Mesodermal cell (in vitro differentiated cells): ENCODE data around the gene CACHD1.

Experiments
- H3K27ac ChIP-seq: 2 replicates; pipeline ENCODE4 v1.7.0; 2013; ENCODE audit warnings: mild to moderate bottlenecking, low read depth, low read length, moderate library complexity; ENCODE audit not compliant: severe bottlenecking
- H3K36me3 ChIP-seq: 2 replicates; pipeline ENCODE4 v1.7.1; 2013; ENCODE audit warnings: mild to moderate bottlenecking, low read length, moderate library complexity; ENCODE audit not compliant: control insufficient read depth, insufficient read depth
- H3K4me1 ChIP-seq: one replicate; pipeline ENCODE4 v1.7.1; 2013; ENCODE audit warnings: mild to moderate bottlenecking, low read length; ENCODE audit not compliant: insufficient read depth, control insufficient read depth, poor library complexity, severe bottlenecking
- H3K4me3 ChIP-seq: 2 replicates; pipeline ENCODE4 v1.7.0; 2013; ENCODE audit warnings: low read length, control low read depth, mild to moderate bottlenecking; ENCODE audit not compliant: insufficient read depth, poor library complexity, severe bottlenecking; ENCODE audit errors: extremely low read depth
- H3K9me3 ChIP-seq: 2 replicates; pipeline ENCODE4 v1.7.1; 2013; ENCODE audit warnings: mild to moderate bottlenecking, low read length, moderate library complexity; ENCODE audit not compliant: control insufficient read depth
- WGBS, 2 experiments: methylation state at CpG; one replicate each; pipeline ENCODE4 v1.1.5; 2013; ENCODE audit warnings: missing lambda C conversion rate in 2 of 2; ENCODE audit not compliant: insufficient coverage in 2 of 2; 5-methylcytosine and 5-hydroxymethylcytosine counted together

Gene CACHD1

GRCh38 chr1:64440183-64440826 is 29.6 kb upstream of the CACHD1 start:
- no peaks in the 10 kb centered on the region for H3K36me3 ChIP-seq
- H3K9me3 ChIP-seq = no peaks in the 10 kb centered on the region
- no peaks in the 10 kb centered on the region for H3K4me1 ChIP-seq
- H3K27ac ChIP-seq = no peak overlapping the region
- 58 to 93% methylated on average over 2 to 4 of the region's 7 CpGs for WGBS, 2 experiments
- no peak overlapping the region for H3K4me3 ChIP-seq

GRCh38 chr1:64451440-64451839 is 18.5 kb upstream of the CACHD1 start:
- no peak overlapping the region for H3K27ac ChIP-seq
- WGBS, 2 experiments = no CpG with 5 or more reads among the region's 1 CpG
- H3K4me3 ChIP-seq = no peak overlapping the region
- H3K4me1 ChIP-seq = no peaks in the 10 kb centered on the region
- no peaks in the 10 kb centered on the region for H3K36me3 ChIP-seq
- H3K9me3 ChIP-seq = no peaks in the 10 kb centered on the region

DNA sequence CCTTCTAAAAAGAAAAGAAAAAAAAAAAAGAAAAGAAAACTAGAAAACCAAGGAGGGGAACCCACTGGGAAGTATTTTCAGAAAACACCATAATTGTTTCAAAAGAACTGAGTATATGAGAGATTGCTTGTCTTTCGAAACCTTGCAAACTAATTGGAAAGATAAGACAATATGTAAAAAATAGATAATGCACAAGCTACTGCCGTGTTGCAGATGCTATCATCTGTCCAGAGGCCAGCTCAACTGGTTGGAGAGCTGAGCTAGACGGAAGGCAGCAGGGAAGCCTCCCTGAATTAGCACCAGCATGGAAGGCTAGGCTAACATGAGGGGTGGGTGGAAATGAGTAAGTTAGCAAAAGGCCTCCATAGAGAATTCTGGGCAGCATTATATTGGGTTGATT is 16.2 kb upstream of the CACHD1 start:
- whole genome bisulfite sequencing, 2 experiments = 78 to 83% methylated on average over 2 of the region's 3 CpGs
- H3K36me3 ChIP-seq = no peaks in the 10 kb centered on the region
- H3K27ac ChIP-seq = no peak overlapping the region
- H3K4me1 ChIP-seq = no peaks in the 10 kb centered on the region
- no peaks in the 10 kb centered on the region for H3K9me3 ChIP-seq
- H3K4me3 ChIP-seq = no peak overlapping the region

- 90% methylated on average over 1 of the region's 1 CpG; no CpG with 5 or more reads in 1 of the 2 experiments for WGBS, 2 experiments
- Histone ChIP-seq H3K4me1 (no peaks in the 10 kb centered on the region), H3K27ac (no peak overlapping the region), H3K36me3 (no peaks in the 10 kb centered on the region), H3K9me3 (no peaks in the 10 kb centered on the region), H3K4me3 (no peak overlapping the region)
These were observed 11.0 kb upstream of the CACHD1 start for GRCh38 chr1:64458915-64459314.

- WGBS, 2 experiments = 91 to 96% methylated on average over 4 to 5 of the region's 5 CpGs
- H3K9me3 ChIP-seq = no peaks in the 10 kb centered on the region
- no peaks in the 10 kb centered on the region for H3K4me1 ChIP-seq
- no peak overlapping the region for H3K4me3 ChIP-seq
- H3K27ac ChIP-seq = no peak overlapping the region
- H3K36me3 ChIP-seq = no peaks in the 10 kb centered on the region
These were observed 10.2 kb upstream of the CACHD1 start for GRCh38 chr1:64459743-64460142.

DNA sequence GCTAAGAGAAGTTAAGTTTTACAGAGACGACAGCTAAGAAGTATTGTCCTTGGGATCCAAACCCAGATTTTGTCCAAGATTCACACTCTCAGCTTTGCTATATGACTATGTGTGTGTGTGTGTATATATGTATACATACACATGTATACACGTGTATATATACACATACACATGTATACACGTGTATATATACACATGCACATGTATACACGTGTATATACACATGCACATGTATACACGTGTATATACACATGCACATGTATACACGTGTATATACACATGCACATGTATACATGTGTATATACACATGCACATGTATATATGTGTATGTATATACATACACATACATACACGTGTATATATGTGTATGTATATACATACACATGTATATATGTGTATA is 3.9 kb upstream of the CACHD1 start:
- Histone ChIP-seq H3K36me3 (no peaks in the 10 kb centered on the region), H3K9me3 (no peaks in the 10 kb centered on the region), H3K4me3 (no peak overlapping the region), H3K27ac (no peak overlapping the region), H3K4me1 (no peaks in the 10 kb centered on the region)
- WGBS, 2 experiments = 80 to 90% methylated on average over 1 to 2 of the region's 7 CpGs

DNA sequence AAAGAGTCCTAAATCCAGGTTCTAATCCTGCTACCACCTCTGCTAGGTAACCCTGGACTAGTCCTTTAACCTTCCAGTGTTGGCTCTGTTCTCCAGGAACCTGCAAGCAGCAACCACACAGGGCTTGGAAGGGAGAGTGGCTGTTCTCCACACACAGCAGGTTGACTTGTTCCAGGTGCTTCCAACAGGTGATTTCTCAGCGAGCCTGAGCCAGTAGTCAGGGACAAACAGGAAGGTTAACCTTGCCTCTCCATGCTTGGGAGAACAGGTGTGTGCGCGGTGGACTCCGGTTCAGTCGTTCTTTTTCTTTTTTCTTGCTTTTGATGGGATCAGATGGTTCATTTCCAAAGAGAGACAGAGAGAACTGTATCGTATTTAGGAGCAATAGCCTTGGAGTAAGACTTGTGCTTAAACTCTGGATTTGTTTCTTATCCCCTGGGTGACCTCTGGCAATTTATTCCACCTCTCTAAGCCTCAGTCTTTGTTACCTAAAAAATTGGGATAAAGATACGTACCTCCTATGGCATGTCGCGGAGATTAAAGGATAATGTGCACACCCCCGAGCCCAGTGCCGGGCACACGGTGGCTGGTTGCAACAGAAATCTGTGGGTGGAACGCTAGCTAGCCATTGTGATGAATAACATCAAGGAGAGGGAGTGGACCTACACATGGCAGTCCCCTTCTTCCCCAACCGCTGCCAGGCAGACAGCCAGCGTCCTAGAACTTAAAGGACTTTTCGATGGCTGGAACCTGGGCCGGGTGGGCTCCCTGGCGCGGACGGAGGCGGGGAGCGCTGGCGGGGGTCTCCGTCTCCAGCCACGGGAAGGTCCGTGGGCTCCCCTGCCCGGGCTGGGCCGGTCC is 583 bp upstream of the CACHD1 start:
- H3K4me3 ChIP-seq = peak overlapping the region; percentile 78
- H3K9me3 ChIP-seq = no peaks in the 10 kb centered on the region
- 19 to 35% methylated on average over 16 to 24 of the region's 28 CpGs for WGBS, 2 experiments
- H3K36me3 ChIP-seq = no peaks in the 10 kb centered on the region
- peak overlapping the region; percentile 63 for H3K27ac ChIP-seq
- peaks cover 17% of the 10 kb centered on the region for H3K4me1 ChIP-seq

GRCh38 chr1:64470665-64471217 is 812 bp downstream of the CACHD1 start:
- H3K27ac ChIP-seq = no peak overlapping the region
- H3K9me3 ChIP-seq = no peaks in the 10 kb centered on the region
- 0% methylated on average over 38 of the region's 43 CpGs for WGBS, 2 experiments
- H3K36me3 ChIP-seq = no peaks in the 10 kb centered on the region
- H3K4me3 ChIP-seq = peak overlapping the region; percentile 78
- H3K4me1 ChIP-seq = peaks cover 31% of the 10 kb centered on the region

- Histone ChIP-seq H3K4me3 (peak overlapping the region; percentile 78), H3K27ac (peak overlapping the region; percentile 51), H3K4me1 (peaks cover 37% of the 10 kb centered on the region), H3K9me3 (no peaks in the 10 kb centered on the region), H3K36me3 (no peaks in the 10 kb centered on the region)
- WGBS, 2 experiments = 0 to 1% methylated on average over 26 of the region's 40 CpGs
These were observed 1.5 kb downstream of the CACHD1 start for GRCh38 chr1:64471218-64472039.

GRCh38 chr1:64472040-64472376 is 2.1 kb downstream of the CACHD1 start:
- Histone ChIP-seq H3K4me3 (peak overlapping the region; percentile 78), H3K27ac (no peak overlapping the region), H3K9me3 (no peaks in the 10 kb centered on the region), H3K4me1 (peaks cover 42% of the 10 kb centered on the region), H3K36me3 (no peaks in the 10 kb centered on the region)
- WGBS, 2 experiments = 0% methylated on average over 6 to 7 of the region's 9 CpGs
